ENCODE measurements around the gene IL10RB.
A peak's percentile ranks its signal among the peaks of the same experiment; 100 is the strongest.
"Not testable (repeated sequence)": the region's sequence is repeated elsewhere in the genome, so short reads cannot be mapped to it uniquely, and the experiment has no call there.

IL10RB gene

DNA sequence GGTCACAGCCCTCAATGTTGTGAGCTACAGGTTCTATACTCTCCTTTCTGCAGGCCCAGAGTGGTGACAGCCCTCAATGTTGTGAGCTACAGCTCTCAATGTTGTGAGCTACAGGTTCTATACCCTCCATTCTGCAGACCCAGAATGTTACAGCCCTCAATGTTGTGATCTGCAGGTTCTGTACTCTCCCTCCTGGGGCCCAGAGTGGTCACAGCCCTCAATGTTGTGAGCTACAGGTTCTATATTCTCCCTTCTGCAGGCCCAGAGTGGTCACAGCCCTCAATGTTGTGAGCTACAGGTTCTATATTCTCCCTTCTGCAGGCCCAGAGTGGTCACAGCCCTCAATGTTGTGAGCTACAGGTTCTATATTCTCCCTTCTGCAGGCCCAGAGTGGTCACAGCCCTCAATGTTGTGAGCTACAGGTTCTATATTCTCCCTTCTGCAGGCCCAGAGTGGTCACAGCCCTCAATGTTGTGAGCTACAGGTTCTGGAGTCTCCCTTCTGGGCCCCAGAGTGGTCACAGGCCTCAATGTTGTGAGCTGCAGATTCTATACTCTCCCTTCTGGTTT is 26.5 kb upstream of the IL10RB start:
- DNase-seq (ENCODE audit: low read depth, low spot score); H3K27ac ChIP-seq: not testable (repeated sequence)

DNA sequence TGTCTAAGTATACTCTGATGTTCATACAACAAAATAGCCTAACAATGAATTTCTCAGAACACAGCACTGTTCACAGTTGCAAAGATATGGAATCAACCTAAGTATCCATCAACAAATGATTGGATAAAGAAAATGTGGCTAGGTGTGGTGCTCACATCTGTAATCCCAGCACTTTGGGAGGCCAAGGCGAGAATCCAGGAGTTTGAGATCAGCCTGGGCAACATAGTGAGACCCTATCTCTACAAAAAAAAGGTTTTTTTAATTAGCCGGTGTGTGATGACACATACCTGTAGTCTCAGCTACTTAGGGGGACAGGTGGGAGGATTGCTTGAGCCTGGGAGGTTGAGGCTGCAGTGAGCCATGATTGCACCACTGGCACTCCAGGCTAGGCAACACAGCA is 25.8 kb upstream of the IL10RB start:
- no peak overlapping the region for H3K27ac ChIP-seq
- no peak for DNase-seq (ENCODE audit: low read depth, low spot score)

DNA sequence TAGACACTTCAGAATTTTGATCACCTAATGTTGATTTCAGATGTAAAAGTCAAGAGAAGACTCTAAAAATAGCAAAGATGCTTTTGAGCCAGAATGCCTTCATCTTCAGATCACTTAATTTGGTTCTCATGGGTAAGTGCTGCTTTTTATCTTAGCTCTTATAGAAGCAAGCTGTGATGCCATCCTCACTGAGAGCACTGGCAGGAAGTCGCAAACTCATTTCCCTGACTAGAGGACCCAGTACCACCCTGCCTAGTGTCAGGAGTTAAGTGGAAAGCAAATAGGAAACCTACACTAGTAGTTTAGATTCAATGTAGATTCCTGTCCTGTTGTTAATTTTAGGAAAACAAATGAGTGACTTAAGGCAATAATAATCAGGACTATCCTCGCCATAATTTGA is 24.3 kb upstream of the IL10RB start:
- no peak for DNase-seq (ENCODE audit: low read depth, low spot score)
- no peak overlapping the region for H3K27ac ChIP-seq

DNA sequence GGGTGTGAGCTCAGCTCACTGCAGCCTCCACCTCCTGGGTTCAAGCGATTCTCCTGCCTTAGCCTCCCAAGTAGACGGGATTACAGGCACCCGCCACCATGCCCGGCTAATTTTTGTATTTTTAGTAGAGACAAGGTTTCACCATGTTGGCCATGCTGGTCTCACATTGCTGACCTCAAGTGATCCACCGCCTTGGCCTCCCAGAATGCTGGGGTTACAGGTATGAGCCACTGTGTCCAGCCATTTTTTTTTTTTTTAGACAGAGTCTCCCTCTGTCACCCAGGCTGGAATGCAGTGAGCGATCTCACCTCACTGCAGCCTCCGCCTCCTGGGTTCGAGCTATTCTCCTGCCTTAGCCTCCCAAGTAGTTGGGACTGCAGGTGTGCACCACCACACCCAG is 23.3 kb upstream of the IL10RB start:
- DNase-seq (ENCODE audit: low read depth, low spot score) = not testable (repeated sequence)

DNA sequence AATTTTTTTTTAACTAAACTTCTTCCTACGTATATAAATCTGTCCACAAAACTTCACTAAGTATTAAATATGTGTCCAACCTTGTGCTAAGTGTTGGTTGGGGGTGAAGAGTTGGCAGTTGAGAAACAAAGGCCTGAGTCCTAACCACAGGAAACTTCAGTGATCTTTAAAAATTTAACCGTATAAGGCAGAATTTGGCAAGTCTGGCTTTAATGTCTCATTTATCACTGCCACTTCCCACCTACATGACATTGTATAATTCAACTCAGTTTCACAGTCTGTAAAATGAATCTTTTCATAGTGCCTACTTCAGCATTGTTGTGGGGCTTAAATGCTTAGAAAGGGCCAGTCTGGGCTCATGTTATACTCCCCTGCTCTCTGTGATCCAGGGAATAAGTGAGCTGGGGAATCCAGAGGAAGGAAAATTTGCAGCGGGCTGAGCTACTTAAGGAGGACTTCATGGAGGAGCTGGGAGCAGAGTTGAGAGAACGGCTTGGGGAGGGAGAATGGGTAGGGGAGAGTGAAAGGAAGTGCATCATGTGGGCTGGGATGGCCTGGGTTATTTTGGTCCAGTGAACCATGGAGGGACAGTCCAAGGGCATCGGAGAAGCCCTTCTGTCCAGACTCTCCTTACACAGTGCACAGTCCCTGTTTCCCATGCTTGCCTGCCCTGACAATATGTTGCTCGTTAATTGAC is 21.9 kb upstream of the IL10RB start:
- no peak for DNase-seq (ENCODE audit: low read depth, low spot score)
- no peak overlapping the region for H3K27ac ChIP-seq

More for the DNA sequence above, 23.3 kb upstream of the IL10RB start:
- not testable (repeated sequence) for H3K27ac ChIP-seq

DNA sequence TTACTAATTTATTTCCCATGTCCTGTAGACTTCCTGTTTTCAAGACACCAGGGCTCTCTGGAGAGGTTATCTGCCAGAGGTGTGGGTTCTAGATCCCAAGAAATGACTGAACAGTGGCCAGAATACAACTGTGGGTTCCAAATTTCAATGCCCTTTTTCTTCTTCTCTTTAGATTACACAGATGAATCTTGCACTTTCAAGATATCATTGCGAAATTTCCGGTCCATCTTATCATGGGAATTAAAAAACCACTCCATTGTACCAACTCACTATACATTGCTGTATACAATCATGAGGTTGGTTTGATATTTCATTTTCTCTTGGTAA is 21.4 kb upstream of the IL10RB start:
- DNase-seq (ENCODE audit: low read depth, low spot score) = no peak
- H3K27ac ChIP-seq = no peak overlapping the region

DNA sequence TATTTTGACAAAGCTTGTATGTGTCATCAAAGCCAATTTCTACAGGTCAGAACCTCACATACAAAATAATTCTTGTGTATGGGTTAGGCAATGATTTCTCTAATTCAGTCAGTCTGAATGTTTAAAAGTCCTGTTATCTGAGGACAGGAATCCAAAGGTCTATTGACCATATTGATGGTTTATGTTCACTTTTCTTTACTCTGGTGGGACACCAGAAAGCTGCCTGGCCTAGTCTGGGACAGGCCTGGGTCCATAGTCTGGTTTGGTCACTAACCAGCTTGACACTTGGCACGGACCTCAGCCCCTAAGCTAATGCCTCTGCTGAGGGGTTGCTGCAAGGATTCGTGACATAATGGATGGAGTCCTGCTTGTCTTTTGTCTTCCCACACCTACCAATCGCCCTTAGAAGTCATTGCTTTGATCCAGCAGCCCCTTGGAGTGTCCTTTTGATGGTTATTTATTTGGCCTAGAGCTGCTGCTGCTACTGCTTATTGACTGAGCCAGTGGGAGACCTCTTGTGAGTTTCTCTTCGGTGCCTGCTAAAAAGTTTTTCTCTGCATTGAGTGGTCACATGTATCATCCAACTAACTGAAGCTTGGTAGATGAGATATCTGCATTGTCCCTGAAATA is 20.8 kb upstream of the IL10RB start:
- no peak overlapping the region for H3K27ac ChIP-seq
- DNase-seq (ENCODE audit: low read depth, low spot score) = no peak

DNA sequence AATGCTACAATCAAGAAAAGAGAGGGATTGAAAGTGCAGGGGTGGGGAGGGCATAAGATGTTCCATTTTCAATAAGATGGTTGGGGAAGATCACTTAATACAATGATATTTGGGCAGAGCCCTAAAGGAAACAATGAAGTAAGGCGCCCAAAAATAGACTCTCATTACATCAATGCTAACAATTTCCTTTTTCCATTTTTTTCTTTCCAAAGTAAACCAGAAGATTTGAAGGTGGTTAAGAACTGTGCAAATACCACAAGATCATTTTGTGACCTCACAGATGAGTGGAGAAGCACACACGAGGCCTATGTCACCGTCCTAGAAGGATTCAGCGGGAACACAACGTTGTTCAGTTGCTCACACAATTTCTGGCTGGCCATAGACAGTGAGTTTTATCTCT is 19.7 kb upstream of the IL10RB start:
- no peak for DNase-seq (ENCODE audit: low read depth, low spot score)
- no peak overlapping the region for H3K27ac ChIP-seq

DNA sequence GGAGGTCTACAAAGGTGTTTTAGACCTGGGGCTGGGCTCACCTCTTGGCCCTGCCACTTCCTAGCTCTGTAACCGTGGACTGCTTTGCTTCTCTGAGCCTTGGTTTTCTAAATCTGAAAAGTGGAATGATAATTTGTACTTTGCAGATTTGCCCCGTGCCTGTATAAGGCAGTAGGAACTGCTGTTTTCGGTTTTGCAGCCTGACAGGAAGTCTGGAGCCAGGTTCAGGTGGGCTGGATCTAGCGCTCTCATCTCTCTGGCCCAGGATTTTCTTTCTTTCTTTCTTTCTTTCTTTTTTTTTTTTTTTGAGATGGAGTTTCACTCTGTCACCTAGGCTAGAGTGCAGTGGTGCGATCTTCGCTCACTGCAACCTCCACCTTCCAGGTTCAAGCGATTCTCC is 19.2 kb upstream of the IL10RB start:
- DNase-seq (ENCODE audit: low read depth, low spot score) = no peak
- no peak overlapping the region for H3K27ac ChIP-seq

DNA sequence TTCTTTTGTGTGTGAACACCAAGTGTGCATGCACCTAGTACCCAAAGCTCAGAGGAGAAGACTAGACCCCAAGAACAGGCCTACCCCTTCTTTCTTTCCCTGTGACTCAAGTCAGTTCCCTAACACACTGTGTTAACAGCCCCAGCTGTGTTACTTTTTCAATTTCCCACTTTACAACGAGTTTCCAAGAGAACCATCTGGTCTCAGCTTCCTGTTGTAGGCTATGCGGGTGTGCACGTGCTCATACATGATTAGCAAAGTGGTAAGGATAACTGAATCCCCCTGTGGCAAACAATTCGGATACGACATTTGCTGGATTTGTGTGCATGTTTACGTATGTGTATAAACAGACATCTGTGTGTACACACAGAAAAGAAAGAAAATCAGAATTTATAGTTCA is 18.6 kb upstream of the IL10RB start:
- H3K27ac ChIP-seq = no peak overlapping the region
- DNase-seq (ENCODE audit: low read depth, low spot score) = no peak

DNA sequence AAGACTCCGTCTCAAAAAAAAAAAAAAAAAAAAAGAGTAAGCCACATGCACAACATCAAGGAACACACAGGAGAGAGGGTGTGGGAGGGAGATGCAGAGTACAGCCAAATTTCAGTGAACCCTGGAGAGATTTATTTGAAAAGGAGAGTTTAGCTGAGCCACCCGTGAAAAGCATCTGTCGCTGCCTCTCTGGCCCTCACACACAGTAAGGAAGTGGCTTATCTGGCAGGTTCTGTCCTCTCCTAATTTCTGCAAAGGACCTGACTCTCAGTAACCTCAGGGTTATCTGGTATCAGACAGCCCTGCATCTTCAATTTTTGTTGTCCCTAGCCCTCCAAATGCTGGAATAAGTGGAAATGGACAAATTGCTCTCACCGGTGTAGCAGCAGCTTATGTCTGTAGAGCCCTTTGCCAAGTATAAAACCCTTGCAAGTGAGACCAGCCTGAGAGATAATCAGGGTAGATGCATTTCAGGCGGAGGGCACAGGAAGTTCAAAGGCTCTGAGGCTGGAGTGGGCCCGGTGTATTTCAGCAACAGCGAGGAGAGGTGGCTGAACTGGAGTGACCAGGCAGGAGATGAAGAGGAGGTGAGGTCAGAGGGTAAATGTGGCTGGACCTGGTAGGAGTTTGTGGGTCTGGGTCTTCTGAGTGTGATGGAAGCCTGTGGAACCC is 16.7 kb upstream of the IL10RB start:
- H3K27ac ChIP-seq = no peak overlapping the region
- DNase-seq (ENCODE audit: low read depth, low spot score) = no peak

DNA sequence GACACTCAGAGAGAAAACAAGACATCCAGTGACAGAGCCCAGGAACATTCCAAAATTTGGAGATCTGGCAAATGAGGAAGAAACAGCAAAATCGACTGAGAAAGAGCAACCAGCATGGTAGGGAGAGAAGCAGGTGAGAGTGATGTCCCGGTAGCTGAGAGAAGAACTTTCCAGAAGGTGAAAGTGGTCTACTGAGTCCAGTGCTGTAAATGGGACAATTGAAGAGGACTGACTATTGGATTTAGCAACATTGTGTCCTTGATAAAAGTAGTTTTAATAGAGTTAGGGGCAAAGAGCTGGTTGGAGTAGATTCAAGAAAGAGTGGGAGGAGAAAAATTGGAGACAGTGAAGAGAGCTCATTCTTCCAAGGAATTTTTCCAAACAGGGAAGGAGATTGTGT is 15.0 kb upstream of the IL10RB start:
- no peak overlapping the region for H3K27ac ChIP-seq
- no peak for DNase-seq (ENCODE audit: low read depth, low spot score)

DNA sequence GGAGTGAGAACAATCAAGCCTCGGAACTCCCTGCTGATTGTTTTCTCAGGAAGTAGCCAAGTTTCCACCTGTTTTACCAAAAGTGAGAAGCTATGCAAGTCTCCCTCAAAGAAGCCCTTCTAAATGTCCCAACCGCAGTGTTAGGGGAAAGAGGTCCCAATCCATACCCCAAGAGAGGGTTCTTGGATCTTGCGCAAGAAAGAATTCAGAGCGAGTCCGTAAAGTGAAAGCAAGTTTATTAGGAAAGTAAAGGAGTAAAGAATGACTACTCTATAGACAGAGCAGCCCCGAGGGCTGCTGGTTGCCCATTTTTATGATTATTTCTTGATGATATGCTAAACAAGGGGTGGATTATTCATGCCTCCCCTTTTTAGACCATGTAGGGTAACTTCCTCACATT is 12.8 kb upstream of the IL10RB start:
- not testable (repeated sequence) for DNase-seq (ENCODE audit: low read depth, low spot score); H3K27ac ChIP-seq

DNA sequence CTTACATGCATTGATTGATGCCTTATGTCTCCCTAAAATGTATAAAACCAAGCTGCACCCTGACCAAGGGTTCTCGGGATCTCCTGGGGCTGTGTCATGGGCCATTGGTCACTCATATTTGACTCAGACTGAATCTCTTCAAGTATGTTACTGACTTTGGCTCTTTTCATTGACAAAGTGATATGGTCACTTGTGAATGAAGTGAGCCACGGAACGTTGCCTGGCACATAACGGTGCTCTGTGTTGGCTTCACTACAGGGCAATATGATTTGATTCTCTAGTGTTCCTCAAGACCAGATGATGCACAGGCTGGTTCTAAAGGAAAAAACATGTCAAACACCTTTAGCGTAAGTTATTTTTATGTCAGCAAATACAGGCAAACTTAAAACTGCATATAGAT is 11.4 kb upstream of the IL10RB start:
- no peak overlapping the region for H3K27ac ChIP-seq
- DNase-seq (ENCODE audit: low read depth, low spot score) = no peak

DNA sequence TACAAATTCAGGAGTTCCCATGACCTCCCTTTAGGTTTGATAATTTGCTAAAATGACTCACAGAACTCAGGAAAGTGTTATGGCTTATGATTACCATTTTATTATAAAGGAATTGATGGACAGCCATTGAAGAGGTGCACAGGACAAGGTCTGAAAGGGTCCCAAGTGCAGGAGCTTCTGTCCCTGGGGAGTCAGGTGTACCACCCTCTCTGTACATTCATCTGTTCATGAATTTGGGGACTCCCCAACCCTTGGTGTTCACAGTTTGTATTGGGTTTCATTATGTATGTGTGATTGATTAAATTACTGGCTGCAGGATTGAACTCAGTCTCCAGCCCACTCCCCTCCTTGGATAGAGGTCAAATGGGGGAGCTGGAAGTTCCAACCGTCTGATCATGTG is 10.8 kb upstream of the IL10RB start:
- H3K27ac ChIP-seq = no peak overlapping the region

DNA sequence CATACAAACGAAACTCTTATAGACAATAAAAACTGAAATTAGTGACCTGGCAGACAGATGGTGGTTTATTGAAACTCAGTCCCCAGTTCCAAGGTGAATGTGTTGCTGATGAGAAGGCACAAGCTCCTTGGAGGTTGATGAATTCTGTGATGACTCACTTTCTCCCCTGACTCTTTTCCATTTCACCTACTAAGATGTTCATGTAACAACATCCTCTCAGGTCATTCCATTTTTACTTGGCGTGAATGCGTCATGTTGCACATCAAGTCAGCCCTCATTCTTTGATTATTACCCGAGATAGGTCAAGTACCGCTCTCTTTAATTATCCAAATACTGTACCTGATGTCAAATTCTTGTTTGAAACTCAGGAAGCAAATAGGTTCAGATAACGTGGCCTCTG is 10.1 kb upstream of the IL10RB start:
- no peak for DNase-seq (ENCODE audit: low read depth, low spot score)
- H3K27ac ChIP-seq = no peak overlapping the region

More for the DNA sequence above, 10.8 kb upstream of the IL10RB start:
- no peak for DNase-seq (ENCODE audit: low read depth, low spot score)

DNA sequence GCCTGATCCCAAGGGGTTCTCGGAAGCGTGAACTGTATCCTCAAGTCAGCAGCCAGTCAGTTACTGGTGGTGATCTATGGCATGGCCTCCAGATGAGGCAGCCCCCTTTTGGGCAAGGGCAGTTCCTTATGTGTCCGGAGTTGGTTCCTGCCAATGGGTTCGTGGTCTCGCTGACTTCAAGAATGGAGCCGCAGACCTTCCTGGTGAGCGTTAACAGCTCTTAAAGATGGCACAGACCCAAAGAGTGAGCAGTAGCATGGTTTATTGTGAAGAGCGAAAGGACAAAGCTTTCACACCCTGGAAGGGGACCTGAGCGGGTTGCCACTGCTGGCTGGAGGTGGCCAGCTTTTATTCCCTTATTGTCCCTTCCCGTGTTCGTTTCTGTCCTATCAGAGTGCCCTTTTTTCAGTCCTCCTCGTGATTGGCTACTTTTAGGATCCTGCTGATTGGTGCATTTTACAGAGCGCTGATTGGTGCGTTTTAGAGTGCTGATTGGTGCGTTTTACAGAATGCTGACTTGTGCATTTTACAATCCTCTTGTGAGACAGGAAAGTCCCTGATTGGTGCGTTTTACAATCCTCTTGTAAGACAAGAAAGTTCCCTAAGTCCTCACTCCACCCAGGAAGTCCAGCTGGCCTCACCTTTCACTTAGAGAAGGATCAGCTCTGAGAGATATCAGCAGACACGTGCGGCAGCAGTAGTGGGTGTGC is 8.9 kb upstream of the IL10RB start:
- no peak overlapping the region for H3K27ac ChIP-seq
- DNase-seq (ENCODE audit: low read depth, low spot score) = no peak

DNA sequence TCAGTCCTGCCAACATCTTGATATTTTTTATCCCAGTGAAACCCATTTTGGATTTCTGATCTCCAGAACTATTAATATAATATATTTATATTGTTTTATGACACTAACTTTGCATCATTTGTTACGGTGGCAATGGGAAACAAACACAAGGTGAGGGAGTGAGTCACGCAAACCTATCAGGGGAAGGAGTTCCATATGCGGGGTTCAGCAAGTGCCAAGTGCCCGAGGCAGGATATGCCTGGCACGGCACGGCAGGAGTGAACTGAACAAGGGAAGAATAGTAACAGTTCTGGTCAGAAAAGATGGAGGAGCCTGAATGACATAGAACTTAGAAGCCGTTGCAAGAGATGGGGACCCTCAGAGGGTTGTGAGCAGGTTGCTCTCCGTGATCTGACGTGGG is 7.7 kb upstream of the IL10RB start:
- no peak overlapping the region for H3K27ac ChIP-seq
- no peak for DNase-seq (ENCODE audit: low read depth, low spot score)

DNA sequence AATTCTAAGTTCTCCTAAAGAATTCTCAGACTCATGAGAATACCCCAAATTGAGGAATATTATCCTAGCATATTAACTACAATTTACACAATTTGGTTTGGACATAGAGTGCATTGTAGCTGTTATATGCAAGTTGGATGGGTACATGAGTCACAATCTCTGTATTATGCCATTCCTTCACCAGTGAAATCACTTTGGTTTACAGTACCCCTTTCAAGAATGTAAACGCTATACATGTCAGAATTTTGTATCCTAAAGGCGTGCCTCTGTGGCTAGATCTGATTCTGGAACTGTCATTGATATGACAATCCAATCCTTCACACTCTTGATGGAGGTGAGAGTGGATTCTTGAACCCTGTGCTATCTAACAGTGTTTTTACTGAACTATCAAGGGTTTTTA is 6.7 kb upstream of the IL10RB start:
- peak; percentile 16 for DNase-seq (ENCODE audit: low read depth, low spot score)
- no peak overlapping the region for H3K27ac ChIP-seq

DNA sequence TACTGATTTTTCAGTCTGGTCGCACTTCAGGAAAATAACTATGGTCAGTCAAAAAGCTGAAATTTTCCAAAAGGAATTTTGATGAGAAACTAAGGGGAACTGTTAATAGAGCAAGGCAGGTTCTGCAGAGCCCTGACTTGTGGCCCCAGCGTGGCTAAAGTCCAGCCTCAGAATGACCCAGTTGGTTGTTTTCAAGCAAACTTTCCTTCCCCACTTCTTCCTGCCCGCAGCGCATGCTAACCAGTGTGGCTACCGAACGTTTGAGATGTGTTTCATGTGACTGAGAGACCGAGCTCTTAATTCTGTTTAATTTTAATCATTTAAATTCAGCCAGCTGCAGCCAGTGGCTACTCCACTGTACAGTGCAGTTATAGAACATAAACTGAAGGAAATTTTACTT is 6.2 kb upstream of the IL10RB start:
- no peak for DNase-seq (ENCODE audit: low read depth, low spot score)
- no peak overlapping the region for H3K27ac ChIP-seq

DNA sequence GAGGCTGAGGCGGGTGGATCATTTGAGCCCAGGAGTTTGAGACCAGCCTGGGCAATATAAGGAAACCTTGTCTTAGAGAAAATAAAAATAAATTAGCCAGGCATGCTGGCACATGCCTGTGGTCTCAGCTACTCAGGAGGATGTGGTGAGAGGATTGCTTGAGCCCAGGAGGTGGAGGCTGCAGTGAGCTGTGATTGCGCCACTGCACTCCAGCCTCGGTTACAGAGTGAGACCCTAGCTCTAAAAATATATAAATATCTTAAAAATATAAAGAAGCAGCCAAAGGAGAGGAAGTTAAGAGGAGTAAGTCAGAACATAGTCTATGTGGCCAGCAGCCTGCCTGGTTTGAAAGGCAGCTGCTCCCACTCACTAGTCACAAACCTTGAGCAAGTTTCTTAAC is 4.5 kb upstream of the IL10RB start:
- peak overlapping the region; percentile 29 for H3K27ac ChIP-seq
- no peak for DNase-seq (ENCODE audit: low read depth, low spot score)
